GM21825 (cell line): ENCODE data around the gene BRSK2.

ENCODE experiments used
- ATAC-seq: cut with Tn5 transposase; IDR thresholded peaks from one replicate; pipeline ENCODE4 v1.9.1; 2021; ENCODE audit warnings: mild to moderate bottlenecking, moderate library complexity; ENCODE audit not compliant: unreplicated experiment

The BRSK2 gene

DNA sequence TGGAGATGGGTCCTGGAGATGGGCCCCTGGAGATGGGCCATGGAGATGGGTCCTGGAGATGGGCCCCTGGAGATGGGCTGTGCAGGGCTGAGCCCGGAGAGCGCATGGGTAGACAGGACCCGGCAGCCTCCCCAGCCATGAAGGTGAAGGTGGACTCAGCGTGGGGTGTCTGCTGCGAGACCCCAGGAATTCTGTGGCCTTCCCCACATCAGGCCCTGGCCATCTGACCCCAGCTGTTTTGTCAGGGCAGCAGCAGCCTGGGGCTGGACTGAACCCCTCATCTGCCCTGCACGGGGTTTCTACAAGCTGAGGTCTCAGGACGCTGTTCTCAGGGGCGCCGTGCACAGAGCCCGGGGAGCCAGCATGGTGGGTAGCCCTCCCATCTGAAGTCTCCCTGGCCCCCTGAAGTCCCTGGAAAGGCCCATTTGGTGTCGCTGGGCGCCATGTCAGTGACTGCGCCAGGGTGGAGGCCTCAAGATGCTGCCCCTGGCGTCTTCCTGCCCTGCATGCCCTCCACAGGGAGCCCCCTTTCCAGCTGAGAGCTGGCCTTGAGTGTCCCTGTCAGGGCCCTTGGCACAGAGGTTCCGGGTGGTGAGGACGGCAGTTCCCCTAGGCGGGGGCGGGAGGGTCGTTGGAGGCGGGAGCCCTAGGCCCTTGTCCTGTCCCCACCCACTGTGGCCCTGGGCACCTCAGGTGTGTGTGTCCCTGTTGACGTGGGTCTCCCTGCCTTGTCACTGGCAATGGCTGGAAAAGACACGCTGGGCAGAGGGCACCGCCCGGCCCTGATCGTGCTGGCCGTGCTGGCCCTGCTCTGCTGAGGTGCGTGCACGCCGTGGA lies 5.4 kb downstream of the BRSK2 start:
- ATAC-seq = no peak

DNA sequence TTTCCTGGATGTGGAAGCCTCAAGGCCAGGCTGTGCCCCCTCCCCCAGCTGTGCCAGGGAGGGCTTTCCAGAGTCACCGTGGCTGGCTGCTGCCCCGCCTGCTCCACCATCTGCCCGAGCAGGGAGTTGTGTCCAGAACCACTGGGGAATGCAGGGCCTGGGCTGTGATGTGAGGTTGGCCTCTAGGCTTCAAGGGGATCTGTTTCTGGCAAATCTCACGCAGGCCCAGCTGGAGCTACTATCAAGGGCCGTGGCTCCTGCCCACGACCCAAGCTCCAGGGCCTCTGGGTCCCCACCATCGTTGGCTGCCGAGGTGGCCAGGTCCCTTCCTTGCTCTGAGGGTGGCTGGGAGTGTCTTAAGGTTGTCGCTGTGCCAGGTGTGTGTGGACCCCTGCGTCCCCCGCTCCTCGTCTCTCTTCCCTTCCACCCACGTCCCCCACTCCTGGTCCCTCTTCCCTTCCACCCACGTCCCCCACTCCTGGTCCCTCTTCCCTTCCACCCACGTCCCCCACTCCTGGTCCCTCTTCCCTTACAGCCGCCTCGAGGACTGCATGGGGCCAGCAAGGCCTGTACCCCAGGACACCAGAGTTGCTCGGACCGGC lies 6.1 kb downstream of the BRSK2 start:
- no peak for ATAC-seq

DNA sequence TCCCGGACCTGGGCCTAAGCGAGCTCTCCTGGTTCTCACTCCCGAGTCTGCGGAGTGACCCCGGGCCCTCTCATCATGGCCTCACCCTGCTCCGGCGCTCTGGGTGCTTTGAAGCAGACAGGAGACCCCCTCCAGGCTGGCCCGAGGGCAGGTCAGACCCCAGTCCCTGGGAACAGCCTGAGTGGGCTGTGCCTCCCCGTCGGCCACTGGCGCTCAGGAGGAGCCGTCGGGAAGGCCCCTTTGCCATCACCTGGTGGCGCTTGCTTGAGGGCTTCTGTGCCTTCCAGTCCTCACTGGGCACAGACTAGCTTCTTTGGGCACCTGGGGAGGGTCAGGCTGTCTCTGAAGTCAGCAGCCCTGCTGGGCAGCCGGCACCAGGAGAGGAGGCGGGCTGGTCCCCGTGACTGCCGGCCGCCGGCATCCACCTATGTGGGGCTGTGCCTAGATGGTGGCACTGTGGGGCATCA lies 6.7 kb downstream of the BRSK2 start:
- ATAC-seq = no peak

DNA sequence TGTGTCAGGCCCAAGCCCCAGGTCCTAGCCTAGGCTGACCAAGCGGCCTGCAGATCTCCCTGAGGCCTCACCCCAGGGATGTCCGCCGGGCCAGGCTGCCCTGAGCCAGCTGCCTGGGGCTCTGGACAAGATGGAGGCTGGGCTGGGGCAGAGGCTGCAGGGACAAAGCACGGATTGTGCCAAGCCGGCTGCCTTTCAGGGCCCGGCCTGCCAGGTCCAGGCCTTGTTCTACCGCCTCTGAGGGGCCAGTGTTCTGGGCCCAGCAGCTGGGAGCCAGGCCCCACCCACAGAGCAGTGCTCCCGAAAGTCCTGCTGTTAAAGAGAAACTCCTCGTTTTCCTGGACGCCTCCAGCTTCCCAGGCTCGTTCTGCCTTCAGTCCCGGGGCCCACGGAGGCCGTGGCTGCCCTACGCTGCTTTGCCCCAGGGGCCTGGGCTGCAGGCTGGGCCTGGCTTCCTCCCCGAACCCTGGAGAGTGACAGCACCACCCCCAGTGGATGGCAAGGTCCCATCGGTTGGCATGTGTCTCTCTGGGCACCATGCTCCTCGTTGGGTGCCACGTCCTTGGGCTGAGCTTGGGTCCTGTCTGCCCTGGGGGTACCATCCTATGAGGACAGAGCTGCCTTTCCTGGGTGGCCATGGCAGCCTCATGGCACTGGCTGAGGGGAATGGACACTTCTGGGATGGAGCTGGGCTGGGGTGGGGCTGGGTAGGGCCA lies 7.6 kb downstream of the BRSK2 start:
- ATAC-seq = no peak

DNA sequence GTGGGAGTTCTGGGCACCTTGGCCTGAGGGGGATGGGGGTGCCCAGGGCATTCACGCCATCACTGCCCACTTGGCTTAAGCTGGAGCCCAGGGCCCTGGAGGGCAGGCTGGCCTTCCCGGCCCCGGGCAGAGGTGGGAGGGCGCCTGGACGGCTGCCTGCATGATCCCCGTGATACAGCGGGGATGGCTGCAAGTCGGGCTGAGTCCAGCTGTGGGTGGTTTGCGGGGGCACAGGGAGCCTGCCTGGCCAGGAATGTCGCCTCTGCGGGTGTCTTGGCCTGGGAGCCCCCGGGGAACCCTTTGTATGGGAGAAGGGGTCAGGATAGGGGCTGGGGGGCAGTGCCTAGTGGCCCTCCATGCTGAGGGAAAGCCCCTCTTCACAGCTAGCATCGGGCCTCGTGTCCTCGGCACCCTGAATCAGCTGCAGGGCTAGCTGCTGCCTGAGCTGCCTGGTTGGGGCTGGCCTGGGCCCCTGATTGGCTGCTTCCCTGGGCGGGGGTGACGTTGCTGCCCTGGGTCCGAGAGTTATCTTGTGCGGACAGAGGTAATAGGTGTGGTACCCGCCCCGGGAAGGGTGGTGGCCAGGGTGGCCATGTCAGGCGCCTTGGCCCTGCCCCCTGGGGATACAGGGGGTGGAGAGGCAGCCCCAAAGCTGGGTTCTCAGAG lies 8.3 kb downstream of the BRSK2 start:
- ATAC-seq = no peak

DNA sequence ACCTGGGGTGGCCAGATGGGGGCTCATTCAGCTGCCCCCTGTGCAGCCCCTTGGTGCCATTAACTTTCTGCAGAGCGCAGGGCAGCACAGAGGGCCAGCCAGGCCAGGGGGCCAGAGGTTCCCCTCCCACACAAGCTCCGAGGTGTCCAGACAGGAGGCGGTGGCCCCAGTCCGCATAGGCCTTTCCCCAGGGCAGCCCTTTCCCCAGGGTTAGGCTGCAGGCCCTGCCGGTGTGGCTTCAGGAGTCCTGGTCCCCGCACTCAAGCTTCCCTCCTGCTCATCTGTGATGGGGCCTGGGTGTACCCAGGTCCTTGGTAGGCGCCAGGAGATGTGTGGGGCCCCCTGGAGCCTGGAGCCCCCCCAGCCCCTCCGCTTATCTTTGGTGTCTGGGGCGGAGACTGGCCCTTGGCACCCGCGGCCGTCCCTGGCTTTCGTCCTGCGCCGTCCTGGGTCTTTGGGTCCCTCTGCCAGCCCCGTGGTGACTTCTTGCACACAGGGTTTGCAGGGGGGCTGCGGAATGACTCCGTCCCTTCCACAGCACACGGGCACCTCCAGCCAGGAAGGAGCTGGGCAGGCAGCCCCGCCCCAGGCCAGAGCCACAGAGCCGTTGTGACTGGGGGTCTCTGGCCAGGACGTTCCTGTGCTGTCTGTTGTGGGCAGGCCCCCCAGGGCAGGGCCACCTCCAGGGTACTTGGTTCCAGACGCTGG lies 8.9 kb downstream of the BRSK2 start:
- no peak for ATAC-seq

DNA sequence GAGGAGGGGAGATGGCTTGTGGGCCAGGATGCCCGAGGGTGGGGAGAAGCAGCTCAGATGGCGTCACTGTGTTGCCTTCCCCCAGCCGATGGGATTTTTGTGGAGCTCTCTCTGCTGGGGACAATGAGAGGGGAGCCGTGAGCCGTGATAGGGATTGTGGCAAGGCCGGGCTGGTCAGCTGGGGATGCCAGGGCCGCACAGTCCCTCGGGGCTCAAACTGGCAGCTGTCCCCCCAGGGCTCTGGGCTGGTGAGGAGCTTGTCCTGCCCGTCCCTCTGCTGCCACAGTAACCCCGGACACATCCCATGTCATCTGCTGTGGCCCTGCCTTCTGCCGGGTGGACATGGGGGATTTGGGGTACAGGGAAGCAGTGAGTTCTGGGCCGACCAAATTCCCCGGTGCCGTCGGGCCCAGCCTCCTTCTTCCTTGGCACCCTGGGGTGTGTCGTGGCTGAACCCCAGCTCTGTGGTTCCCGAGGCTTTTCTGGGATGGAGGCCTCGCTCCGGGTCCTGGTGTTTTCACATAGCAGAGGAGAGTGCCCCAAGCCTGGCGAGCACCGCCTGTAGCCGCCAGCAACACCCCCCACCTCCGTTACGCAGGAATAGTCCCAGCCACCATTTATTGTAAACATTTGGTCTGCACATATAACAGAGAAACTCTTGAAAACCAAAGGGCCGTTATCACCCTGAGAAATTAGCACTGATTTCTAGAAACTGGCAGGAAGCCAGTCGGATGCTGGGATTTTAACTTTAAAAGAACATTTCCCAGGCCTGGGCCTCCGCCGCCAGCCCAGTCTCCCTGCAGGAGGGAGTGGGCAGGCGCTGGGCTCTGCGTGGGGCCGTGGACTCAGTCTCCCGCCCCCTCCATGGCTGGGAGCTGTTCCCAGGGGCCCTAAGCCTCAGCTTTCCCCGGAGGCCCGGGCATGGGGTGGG lies 9.9 kb downstream of the BRSK2 start:
- no peak for ATAC-seq

DNA sequence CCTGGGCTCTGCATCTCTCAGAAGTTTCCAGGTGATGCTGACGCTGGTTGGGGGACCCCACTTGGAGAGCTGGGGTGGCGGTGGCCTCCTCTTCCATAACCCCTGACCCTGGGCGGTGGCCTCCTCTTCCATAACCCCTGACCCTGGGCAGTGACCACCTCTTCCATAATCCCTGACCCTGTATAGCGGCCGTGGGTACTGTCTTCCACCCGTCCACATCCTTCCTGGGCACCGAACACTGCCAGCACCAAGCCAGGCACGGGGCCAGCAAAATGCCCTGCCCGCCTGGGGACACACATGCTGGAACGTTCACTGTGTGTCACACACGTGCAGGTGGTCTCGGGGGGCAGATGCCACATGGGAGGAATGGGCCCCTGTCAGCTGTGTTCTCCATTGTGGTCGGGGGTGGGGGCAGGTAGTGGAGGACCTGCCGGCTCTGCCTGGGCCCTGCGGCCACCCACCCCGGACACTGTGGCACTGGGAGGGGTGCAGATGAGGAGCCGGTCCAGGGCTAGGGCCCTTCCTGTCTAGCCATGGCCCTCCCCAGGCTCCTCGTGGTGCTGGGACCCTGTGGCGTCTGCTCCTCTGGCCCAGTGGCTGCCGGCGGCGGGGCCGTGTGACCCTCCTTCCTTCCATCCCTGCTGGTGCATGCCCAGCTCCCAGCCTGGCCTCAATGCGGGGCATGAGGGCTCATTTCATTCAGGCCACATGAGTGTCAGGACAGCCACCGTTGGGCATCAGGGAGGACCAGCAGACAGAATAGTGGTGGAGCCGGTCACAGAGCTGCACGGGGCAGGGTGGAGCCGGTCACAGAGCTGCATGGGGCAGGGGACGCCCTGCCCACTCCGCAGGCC lies 10.8 kb downstream of the BRSK2 start:
- ATAC-seq = no peak

DNA sequence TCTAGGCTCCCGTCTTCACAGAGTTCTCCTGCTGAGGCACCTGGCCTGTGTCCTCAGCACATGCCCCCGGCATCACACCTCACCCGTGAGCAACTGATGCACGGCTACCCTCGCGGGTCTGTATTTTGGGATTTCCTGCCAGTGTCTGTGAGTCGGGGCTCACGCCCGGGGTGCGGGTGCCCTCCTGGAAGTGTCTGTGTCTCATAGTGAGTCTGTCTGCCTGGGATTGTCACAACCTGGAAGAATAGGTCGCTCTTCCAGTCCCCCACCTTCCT lies 11.4 kb downstream of the BRSK2 start:
- no peak for ATAC-seq

DNA sequence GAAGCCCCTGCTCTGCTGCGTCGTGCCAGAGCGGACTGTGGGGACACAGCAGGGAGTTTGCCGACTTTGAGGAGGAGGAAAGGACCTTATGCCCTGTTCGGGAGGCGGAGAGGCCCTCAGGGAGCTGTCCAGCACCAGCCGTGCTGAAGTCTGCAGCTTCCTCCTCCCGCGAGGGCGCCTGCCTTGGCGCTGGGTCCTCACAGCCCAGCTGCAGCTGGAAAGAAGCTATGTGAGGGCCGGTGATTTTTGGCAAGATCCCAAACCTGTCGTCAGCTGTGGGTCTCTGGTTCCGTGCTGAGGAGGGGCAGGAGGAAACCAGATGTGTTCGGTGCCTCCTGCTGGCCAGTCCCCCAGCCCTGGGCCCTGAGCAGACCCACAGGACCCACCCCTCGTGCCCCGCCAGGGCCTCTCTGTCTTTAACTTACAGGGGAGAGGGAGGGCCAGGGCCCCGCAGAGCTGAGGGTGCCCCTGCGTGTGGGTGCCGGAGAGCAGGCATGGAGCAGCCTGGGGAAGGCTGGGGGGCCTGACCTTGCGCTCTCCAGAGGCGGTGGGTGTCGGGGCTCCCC lies 12.0 kb downstream of the BRSK2 start:
- no peak for ATAC-seq

DNA sequence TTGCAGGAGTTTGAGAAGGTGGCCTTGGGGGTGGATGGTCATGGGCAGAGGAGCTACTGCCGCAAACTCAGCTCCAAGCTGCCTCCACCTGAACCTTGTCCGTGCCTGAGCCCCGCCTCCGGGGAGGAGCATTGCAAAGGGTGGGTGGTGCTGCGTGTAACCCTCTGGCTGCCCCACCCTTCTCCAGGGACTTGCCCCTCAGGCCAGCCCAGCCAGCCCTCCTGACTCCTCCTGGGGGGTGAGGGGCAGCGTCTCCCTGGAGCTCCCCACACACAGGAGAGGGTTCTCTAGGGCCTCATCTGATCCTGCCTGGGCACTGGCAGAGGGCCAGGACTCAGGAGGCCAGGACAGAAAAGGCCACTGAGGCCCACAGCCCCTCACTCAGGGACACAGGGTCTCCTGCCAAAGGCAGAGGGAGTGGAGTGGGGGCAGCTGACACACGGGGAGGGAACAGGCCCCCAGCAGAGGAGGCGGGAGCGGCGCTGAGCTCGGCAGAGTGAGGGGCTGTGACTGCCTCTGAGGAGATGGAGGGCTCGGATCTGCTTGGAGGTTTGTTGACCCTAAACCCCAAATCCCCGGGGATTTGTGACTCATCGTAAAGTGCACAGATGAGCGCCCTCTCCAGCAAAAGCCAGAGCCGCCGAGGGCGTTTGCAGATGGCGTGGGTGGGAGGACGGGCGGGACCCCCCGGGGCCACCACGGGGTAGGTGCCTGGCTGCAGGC lies 12.8 kb downstream of the BRSK2 start:
- no peak for ATAC-seq

DNA sequence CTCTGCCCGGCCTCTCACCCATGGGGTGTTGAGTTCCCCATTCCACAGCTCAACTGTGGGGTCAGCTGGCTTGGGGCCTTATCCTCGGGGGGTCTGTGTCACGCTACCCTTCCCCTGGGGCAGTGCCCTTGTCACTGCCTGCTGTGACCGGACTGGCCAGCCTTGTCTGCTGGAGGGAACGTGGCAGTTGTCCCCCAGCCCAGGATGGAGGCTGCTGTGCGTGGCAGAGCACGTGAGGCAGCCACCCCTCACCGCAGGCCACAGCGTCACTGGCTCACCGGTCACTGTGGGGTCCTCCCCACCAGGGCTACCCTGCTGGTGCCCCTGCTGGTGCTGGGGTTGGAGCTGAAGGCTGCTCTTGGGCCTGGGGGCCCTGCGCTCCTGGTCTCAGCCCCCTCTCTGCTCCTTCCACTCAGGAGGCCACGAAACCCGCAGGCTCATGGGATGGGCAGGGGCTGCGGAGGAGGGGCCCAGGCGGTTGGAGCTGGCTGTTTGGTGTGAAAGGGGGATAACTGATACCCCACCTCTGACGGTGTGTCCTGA lies 13.4 kb downstream of the BRSK2 start:
- ATAC-seq = no peak

DNA sequence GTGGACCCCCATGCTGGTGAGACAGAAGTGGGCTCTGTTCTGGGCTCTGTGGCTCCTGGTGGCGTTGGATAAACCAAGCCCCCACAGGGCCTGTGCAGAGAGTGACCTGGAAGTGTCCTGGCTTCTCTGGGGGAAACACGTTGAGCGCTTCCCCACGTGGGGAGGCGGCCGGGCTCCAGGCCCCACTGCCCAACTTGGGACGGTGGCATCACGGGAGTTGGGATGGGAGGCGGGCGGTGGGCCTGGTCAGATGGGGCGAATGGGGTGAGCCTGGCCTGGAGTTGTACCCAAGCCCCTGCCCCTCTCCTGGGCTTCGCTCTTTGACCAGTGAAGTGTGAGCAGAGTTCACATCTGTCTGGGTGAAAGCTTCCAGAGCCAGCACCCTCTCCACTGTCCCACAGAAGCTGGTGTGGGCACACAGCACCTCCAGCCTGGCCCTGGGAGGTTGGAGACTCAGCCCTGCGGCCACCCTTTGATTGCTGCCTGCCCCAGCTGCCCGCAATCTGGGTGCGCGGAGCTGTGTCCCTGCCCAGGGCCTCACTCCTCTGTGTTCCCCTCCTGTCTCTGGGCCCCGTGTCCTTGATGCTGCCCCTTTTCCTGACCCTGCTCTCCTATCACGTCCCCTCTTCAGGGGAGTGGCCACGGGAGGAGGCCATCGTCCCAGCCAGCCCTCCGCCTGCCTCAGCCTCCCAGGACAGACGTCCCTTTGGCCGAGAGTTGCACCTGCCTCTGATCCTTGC lies 14.2 kb downstream of the BRSK2 start:
- ATAC-seq = no peak

DNA sequence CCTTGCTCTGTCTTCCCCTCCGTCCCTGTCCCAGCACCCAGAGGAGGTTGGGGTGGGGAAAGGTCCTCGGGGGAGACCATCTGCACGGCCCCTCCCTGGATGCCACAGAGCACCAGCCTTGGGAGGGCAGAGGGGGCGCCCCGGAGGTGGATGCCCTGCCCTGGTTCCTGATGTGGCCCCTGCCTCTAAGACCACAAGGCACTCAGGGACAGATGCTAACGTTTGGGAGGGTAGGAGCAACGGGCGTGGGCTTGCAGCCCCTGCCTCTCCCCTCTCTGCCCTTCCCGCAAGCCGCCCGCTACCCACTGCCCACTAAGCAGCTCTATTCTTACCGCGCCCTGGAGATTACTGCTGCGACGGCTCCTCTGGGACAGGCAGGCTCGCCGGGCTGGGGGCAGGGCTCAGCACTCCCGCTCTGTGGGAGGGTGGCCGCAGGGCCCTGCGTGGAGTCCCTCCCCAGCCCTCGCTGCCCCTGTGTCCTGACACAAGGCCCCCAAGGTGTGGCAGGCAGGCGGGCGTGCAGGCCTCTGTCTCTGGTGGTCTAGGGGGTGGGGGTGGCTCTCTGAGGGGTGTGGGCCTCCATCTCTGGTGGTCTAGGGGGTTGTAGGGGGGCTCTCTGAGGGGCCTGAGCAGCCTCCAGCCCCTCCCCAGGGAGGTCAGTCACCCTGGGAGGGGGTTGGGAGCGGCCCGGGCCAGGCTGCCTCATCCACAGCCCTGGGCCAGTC lies 14.9 kb downstream of the BRSK2 start:
- no peak for ATAC-seq

DNA sequence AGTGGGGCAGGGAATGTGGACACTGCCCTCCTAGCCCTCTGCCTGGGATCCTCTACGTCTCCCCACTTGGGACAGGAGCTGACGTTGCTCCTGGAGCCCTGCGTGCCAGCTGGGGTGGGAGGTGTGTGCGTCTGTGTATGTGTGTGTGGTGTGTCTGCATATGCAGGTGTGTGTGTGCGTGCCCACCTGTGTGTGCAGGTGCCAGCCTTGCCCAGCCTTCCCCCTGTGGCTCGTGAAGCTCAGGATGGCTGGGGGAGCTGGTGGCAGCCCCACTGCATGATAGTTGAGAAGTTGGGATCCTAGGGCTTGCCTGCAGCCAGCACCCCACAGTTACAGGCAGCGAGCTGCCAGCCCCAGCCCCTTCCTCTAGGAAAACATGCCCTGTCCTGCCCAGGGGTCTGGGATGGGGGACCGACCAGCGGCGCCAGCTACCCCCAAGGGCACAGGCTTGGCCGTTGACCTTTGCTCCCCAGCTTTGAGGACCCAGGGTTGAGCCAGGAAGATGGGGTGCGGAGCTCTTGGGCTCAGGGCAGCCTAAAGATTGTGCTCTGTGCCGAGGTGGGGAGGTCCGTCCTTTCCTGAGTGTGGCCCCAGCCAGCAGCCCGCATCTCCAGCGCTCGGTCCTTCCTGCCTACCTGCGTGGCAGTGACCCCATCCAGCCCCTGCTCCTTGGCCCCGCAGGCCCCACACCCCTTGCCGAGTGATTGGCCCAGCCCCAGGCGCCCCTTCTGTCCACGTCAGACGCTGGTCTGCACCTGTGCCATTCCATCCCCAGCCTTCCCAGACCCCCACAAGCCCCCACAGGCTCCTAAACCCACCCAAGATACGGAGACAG lies 15.7 kb downstream of the BRSK2 start:
- no peak for ATAC-seq
